Duodenal mucosa (tissue), 2 donors: ENCODE measurements around the gene BMI1.

ENCODE experiments used
- H3K27ac ChIP-seq: one replicate; pipeline ENCODE4 v1.7.0; 2013; ENCODE audit warnings: low read depth, low read length
- H3K27me3 ChIP-seq, 2 donors: one replicate each; pipeline ENCODE4 v1.7.0; 2013; ENCODE audit warnings: low read length in 2 of 2, control low read depth in 1 of 2; ENCODE audit not compliant: insufficient read depth in 2 of 2, control insufficient read depth in 1 of 2
- H3K36me3 ChIP-seq, 2 donors: one replicate each; pipeline ENCODE4 v1.7.0; 2013; ENCODE audit warnings: low read length in 2 of 2, control low read depth in 1 of 2; ENCODE audit not compliant: insufficient read depth in 2 of 2, control insufficient read depth in 1 of 2
- H3K4me1 ChIP-seq, 2 donors: one replicate each; pipeline ENCODE4 v1.7.0; 2013; ENCODE audit warnings: low read length in 2 of 2, control low read depth in 1 of 2; ENCODE audit not compliant: insufficient read depth in 2 of 2, control insufficient read depth in 1 of 2
- H3K4me3 ChIP-seq, 2 donors: one replicate each; pipeline ENCODE4 v1.7.0; 2013; ENCODE audit warnings: low read length in 2 of 2, low read depth in 1 of 2
- H3K9ac ChIP-seq, 2 donors: one replicate each; pipeline ENCODE4 v1.7.0; 2013; ENCODE audit warnings: low read length in 2 of 2, low read depth in 1 of 2
- H3K9me3 ChIP-seq, 2 donors: one replicate each; pipeline ENCODE4 v1.7.0; 2013; ENCODE audit warnings: low read length in 2 of 2, control low read depth in 1 of 2; ENCODE audit not compliant: control insufficient read depth in 1 of 2

BMI1 gene

GRCh38 chr10:22365233-22365632 lies 44.3 kb downstream of the BMI1 start:
- Histone ChIP-seq H3K36me3 (no peaks in the 10 kb centered on the region), H3K4me1 (no peaks in the 10 kb centered on the region), H3K9me3 (no peaks in the 10 kb centered on the region), H3K4me3 (no peak overlapping the region), H3K27ac (no peak overlapping the region), H3K27me3 (no peaks in the 10 kb centered on the region), H3K9ac (no peak overlapping the region)

GRCh38 chr10:22365644-22366434 lies 44.9 kb downstream of the BMI1 start:
- Histone ChIP-seq H3K9ac (no peak overlapping the region), H3K9me3 (no peaks in the 10 kb centered on the region), H3K27me3 (no peaks in the 10 kb centered on the region), H3K36me3 (no peaks in the 10 kb centered on the region), H3K4me3 (no peak overlapping the region), H3K27ac (no peak overlapping the region), H3K4me1 (no peaks in the 10 kb centered on the region)

DNA sequence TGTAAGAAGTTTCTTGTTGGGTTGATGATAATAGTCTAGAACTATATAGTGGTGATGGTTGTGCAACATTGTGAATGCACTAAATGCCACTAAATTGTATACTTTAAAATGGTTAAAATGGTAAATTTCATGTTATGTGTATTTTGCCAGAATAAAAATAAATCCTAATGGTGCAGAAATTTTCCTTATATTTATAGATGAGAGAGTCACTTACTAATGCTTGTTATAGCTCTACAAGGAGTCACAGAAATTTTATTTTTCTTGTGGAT lies 45.5 kb downstream of the BMI1 start:
- Histone ChIP-seq H3K27ac (no peak overlapping the region), H3K9me3 (no peaks in the 10 kb centered on the region), H3K4me3 (no peak overlapping the region)

GRCh38 chr10:22366771-22367170 lies 45.9 kb downstream of the BMI1 start:
- no peaks in the 10 kb centered on the region for H3K36me3 ChIP-seq
- no peaks in the 10 kb centered on the region for H3K9me3 ChIP-seq
- H3K27me3 ChIP-seq = no peaks in the 10 kb centered on the region
- no peak overlapping the region for H3K9ac ChIP-seq
- no peaks in the 10 kb centered on the region for H3K4me1 ChIP-seq
- H3K27ac ChIP-seq = no peak overlapping the region
- no peak overlapping the region for H3K4me3 ChIP-seq

More for the DNA sequence above, 45.5 kb downstream of the BMI1 start:
- H3K9ac ChIP-seq = no peak overlapping the region
- H3K4me1 ChIP-seq = no peaks in the 10 kb centered on the region
- H3K27me3 ChIP-seq = no peaks in the 10 kb centered on the region
- H3K36me3 ChIP-seq = no peaks in the 10 kb centered on the region

GRCh38 chr10:22367471-22367870 lies 46.6 kb downstream of the BMI1 start:
- Histone ChIP-seq H3K27me3 (no peaks in the 10 kb centered on the region), H3K36me3 (no peaks in the 10 kb centered on the region), H3K4me1 (no peaks in the 10 kb centered on the region), H3K27ac (no peak overlapping the region), H3K9me3 (no peaks in the 10 kb centered on the region), H3K4me3 (no peak overlapping the region), H3K9ac (no peak overlapping the region)

- H3K27ac ChIP-seq = no peak overlapping the region
- H3K9me3 ChIP-seq = no peaks in the 10 kb centered on the region
- no peak overlapping the region for H3K9ac ChIP-seq
- no peak overlapping the region for H3K4me3 ChIP-seq
- H3K4me1 ChIP-seq = no peaks in the 10 kb centered on the region
- no peaks in the 10 kb centered on the region for H3K27me3 ChIP-seq
- H3K36me3 ChIP-seq = no peaks in the 10 kb centered on the region
These were observed 47.5 kb downstream of the BMI1 start for GRCh38 chr10:22368402-22368801.

DNA sequence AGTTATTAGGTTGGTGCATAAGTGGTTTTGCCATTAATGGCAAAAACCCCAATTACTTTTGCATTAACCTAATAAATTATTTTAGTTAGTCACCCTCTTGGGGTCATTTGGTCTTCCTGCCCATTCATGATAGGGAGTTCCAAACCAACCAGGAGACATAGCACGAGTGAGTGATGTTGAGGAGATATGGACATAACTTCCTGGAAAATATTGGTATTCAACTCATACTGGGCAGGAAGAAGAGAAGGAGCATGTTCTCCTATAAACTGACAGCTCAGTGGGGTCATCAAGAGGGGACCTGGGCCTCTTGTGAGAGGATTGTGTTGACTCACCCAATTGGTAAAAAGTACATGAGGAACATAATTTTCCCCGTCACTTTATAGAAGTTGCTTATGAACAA lies 48.1 kb downstream of the BMI1 start:
- Histone ChIP-seq H3K27ac (no peak overlapping the region), H3K27me3 (no peaks in the 10 kb centered on the region), H3K9ac (no peak overlapping the region), H3K9me3 (no peaks in the 10 kb centered on the region), H3K4me1 (no peaks in the 10 kb centered on the region), H3K36me3 (no peaks in the 10 kb centered on the region), H3K4me3 (no peak overlapping the region)

DNA sequence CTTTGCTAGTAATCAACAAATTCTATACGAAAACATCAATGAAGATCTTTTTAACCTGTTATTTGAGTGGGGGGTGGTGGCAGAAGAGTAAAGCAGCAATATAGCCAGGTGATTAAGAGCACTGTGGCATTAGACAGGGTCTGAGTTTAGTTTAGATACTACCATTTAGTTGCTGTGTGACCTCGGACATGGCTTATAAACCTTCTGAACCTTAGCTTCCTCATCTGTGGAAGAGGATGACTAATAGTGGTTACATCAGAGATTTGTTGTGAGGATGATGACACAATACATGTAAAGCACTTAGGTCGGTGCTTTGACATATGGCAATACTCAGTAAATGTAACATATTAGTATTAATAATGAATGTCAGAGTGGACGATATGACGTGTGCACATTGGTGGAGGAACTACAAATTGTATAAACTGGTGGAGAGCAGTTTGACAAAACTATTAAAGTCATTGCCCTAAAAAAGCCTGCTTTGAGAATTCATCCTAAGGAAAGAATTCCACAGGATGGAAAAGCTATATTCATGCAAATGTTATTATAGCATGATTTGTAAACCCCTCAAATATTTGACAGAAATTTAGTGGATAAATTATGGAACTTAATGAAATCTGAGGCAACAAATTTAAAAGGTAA lies 48.7 kb downstream of the BMI1 start:
- H3K27ac ChIP-seq = no peak overlapping the region
- H3K27me3 ChIP-seq = no peaks in the 10 kb centered on the region
- H3K9me3 ChIP-seq = no peaks in the 10 kb centered on the region
- no peaks in the 10 kb centered on the region for H3K4me1 ChIP-seq
- no peak overlapping the region for H3K4me3 ChIP-seq
- H3K36me3 ChIP-seq = no peaks in the 10 kb centered on the region
- H3K9ac ChIP-seq = no peak overlapping the region

GRCh38 chr10:22370320-22370719 lies 49.4 kb downstream of the BMI1 start:
- Histone ChIP-seq H3K27ac (no peak overlapping the region), H3K4me3 (no peak overlapping the region), H3K4me1 (no peaks in the 10 kb centered on the region), H3K36me3 (no peaks in the 10 kb centered on the region), H3K9me3 (no peaks in the 10 kb centered on the region), H3K9ac (no peak overlapping the region), H3K27me3 (no peaks in the 10 kb centered on the region)

GRCh38 chr10:22372298-22372697 lies 51.4 kb downstream of the BMI1 start:
- no peaks in the 10 kb centered on the region for H3K4me1 ChIP-seq
- no peak overlapping the region for H3K27ac ChIP-seq
- H3K4me3 ChIP-seq = no peak overlapping the region
- no peaks in the 10 kb centered on the region for H3K36me3 ChIP-seq
- no peaks in the 10 kb centered on the region for H3K9me3 ChIP-seq
- no peak overlapping the region for H3K9ac ChIP-seq
- H3K27me3 ChIP-seq = no peaks in the 10 kb centered on the region
